ENCODE data around the gene RBMS3. TPM values are rescaled to one million over a fixed set of nuclear protein-coding genes. Genes with fewer than 3 reads are reported as not detected.

The RBMS3 gene
- total and polyA plus RNA-seq, 2 of the 13 experiments (the other 11 are each of a cell fraction or from before 2014, with no cell fraction given), result not detected

DNA sequence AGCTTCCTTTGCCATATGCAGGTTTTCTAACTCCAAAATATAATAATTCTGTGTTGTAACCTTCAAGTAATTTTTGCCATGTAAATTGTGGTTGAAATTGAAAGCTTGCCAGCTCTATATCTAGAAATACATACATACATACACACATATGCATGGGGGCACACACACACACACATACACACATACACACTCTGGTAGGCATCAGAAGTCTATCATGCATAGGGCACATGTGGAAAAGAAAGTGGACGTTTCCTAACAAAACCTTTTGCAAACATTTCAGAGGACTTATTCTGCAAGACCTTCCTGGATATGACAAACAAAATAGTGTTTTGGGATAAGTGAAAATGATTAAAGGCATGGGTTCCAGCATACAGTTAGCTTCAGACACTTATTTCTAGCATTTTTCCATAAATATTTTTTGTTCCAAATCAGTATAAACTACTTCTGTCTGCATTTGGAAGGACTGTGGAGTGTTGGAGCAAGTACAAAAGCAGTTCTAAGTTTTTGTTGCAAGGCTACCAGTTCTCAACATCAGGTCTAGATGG is 578.9 kb downstream of the RBMS3 start:
- H3K9ac ChIP-seq (ENCODE audit: insufficient read depth, low read depth, low read length), result no peak overlapping the region
- no peaks in the 10 kb centered on the region for H4K20me1 ChIP-seq (ENCODE audit: insufficient read depth, low read length)
- H3K27ac ChIP-seq (ENCODE audit: extremely low read length, insufficient read depth, low read length), result no peak overlapping the region
- WGBS (ENCODE audit: low lambda C conversion rate), result 6% methylated on average over 1 of the region's 1 CpG
- no TSS peak for BruUV-seq (replicated peaks)
- H3K4me1 ChIP-seq (ENCODE audit: insufficient read depth, low read length), result no peaks in the 10 kb centered on the region
- ATAC-seq (no peak), FAIRE-seq (no peak), DNase-seq (ENCODE audit: low spot score) (no peak)
- TF ChIP-seq ZBTB33 (CRISPR knock-in tag; IDR thresholded peaks at IDR 0.05), result no peak
- no peak for TF ChIP-seq IKZF5 (CRISPR knock-in tag; IDR thresholded peaks at IDR 0.05)
- TF ChIP-seq GLMP (CRISPR knock-in tag; IDR thresholded peaks at IDR 0.05; ENCODE audit: borderline replicate concordance), result no peak
- TF ChIP-seq ZNF101 (CRISPR knock-in tag; IDR thresholded peaks at IDR 0.05; ENCODE audit: borderline replicate concordance, low read depth), result no peak
- no peak for TF ChIP-seq NCOR1 (IDR thresholded peaks at IDR 0.05; ENCODE audit: borderline replicate concordance, low read length)
- no peak for TF ChIP-seq ZNF501 (CRISPR knock-in tag; IDR thresholded peaks at IDR 0.05)
- TF ChIP-seq TARDBP (CRISPR knock-in tag; IDR thresholded peaks at IDR 0.05), result no peak
- no peaks in the 10 kb centered on the region for H3K36me3 ChIP-seq (replicated peaks in 1 of 2; ENCODE audit: control insufficient read depth in 1 of 2, insufficient read depth in 2 of 2, low read length in 2 of 2)
- no peaks in the 10 kb centered on the region for H3K9me3 ChIP-seq (ENCODE audit: low read length)
- H3K27me3 ChIP-seq (ENCODE audit: control insufficient read depth in 1 of 2, insufficient read depth in 2 of 2, low read length in 2 of 2), result no peaks in the 10 kb centered on the region
- no peaks in the 10 kb centered on the region for H3K79me2 ChIP-seq (ENCODE audit: insufficient read depth, low read length)
- CTCF ChIA-PET (ENCODE audit: low intra/inter-chr PET ratio, low total read pairs), result no interaction called here
- intact Hi-C loops (cut with micrococcal nuclease; ENCODE audit: unreplicated experiment), result loop anchor here (5.0 kb wide), 1 partner anchor 1897 kb away; no protein-coding TSS in a partner anchor
- POLR2A ChIA-PET, result no interaction called here
- no peak overlapping the region for H3K4me2 ChIP-seq (ENCODE audit: low read depth, low read length)
- H3K4me3 ChIP-seq (replicated peaks in 1 of 3; ENCODE audit: insufficient read depth in 1 of 3, low read depth in 2 of 3, low read length in 3 of 3), result no peak overlapping the region
- in situ Hi-C loops (cut with HindIII; ENCODE audit: extremely low pct_ligation_motif_present, low pct_unique_long_range_greater_than_20kb), result no loop called here
- H2AFZ ChIP-seq (ENCODE audit: low read length), result no peak overlapping the region
